A673 (cell line): ENCODE results near the gene MGARP. TPM values are rescaled to one million over a fixed set of nuclear protein-coding genes. Genes with fewer than 3 reads are reported as not detected.
A peak's percentile ranks its signal among the peaks of the same experiment; 100 is the strongest.

Source experiments
- BruUV-seq: library from RNA; stranded (reverse); fragments of 400-500 nt; replicated peaks from 2 replicates; lab custom pipeline; 2021; lab: Mats Ljungman, UMichigan
- CTCF ChIA-PET: fragments of 300-600 bp; sonication (Branson Sonifier 250); formaldehyde crosslinking; loops from one replicate; lab custom pipeline; 2022; ENCODE audit warnings: antibody characterized with exemption; lab: Charles Lee
- POLR2A ChIA-PET: fragments of 300-600 bp; sonication (Branson Sonifier 250); formaldehyde crosslinking; loops from one replicate; lab custom pipeline; 2022; ENCODE audit warnings: antibody characterized with exemption; ENCODE audit not compliant: low non-redundant PET; lab: Charles Lee
- DNase-seq: peaks from one replicate; pipeline ENCODE4 v3.0.0-alpha.2; 2015; ENCODE audit warnings: low spot score
- H3K27ac ChIP-seq: fragments of 200-600 bp; sonication (generic); 2 replicates; pipeline ENCODE4 v1.5.1; 2016; ENCODE audit warnings: mixed run types, low read depth, mild to moderate bottlenecking, mixed read lengths, antibody characterized with exemption, low read length; ENCODE audit not compliant: poor library complexity, severe bottlenecking
- H3K27me3 ChIP-seq: fragments of 200-600 bp; sonication (generic); replicated peaks from 2 replicates; pipeline ENCODE4 v1.6.1; 2017; ENCODE audit warnings: mixed run types, low read depth, mild to moderate bottlenecking, mixed read lengths, antibody characterized with exemption, low read length; ENCODE audit not compliant: insufficient read depth, poor library complexity
- H3K36me3 ChIP-seq: fragments of 200-600 bp; sonication (generic); 2 replicates; pipeline ENCODE4 v1.6.1; 2016; ENCODE audit warnings: mixed run types, mild to moderate bottlenecking, mixed read lengths, antibody characterized with exemption, low read length; ENCODE audit not compliant: insufficient read depth, poor library complexity, severe bottlenecking
- H3K4me1 ChIP-seq: fragments of 200-600 bp; sonication (generic); 2 replicates; pipeline ENCODE4 v1.6.1; 2017; ENCODE audit warnings: mixed run types, mild to moderate bottlenecking, mixed read lengths, antibody characterized with exemption, low read length; ENCODE audit not compliant: insufficient read depth, poor library complexity, severe bottlenecking
- H3K4me3 ChIP-seq: fragments of 200-600 bp; sonication (generic); 2 replicates; pipeline ENCODE4 v1.5.1; 2016; ENCODE audit warnings: low read depth, mixed run types, mild to moderate bottlenecking, mixed read lengths, low read length; ENCODE audit not compliant: poor library complexity, severe bottlenecking
- H3K9me3 ChIP-seq: fragments of 200-600 bp; sonication (generic); 2 replicates; pipeline ENCODE4 v1.6.1; 2016; ENCODE audit warnings: mixed run types, low read depth, mild to moderate bottlenecking, mixed read lengths, antibody characterized with exemption, low read length; ENCODE audit not compliant: poor library complexity, severe bottlenecking
- CTCF ChIP-seq: fragments of 300-800, 200-600 bp; sonication (generic); conservative IDR thresholded peaks from 2 replicates; pipeline ENCODE4 v1.5.1; 2017; ENCODE audit warnings: low read depth, mild to moderate bottlenecking, antibody characterized with exemption, low read length, moderate library complexity, mixed read lengths
- EZH2 ChIP-seq: fragments of 200-600 bp; sonication (generic); IDR thresholded peaks from 2 replicates; pipeline ENCODE4 v1.6.1; 2017; ENCODE audit warnings: borderline replicate concordance, low read depth, mild to moderate bottlenecking, mixed read lengths, antibody characterized with exemption, low read length; ENCODE audit not compliant: poor library complexity, severe bottlenecking
- intact Hi-C: fragments of 100-400 bp; cut with micrococcal nuclease; formaldehyde crosslinking; loops from one replicate; pipeline ENCODE4 v1.10.0; 2022; ENCODE audit not compliant: unreplicated experiment
- total RNA-seq: library from RNA; stranded (reverse); gene quantifications from 2 replicates; pipeline ENCODE4 v1.2.3, GENCODE V29; 2021

The MGARP gene
- total RNA-seq, 1 experiment from 2014 or later: 6.0 TPM

DNA sequence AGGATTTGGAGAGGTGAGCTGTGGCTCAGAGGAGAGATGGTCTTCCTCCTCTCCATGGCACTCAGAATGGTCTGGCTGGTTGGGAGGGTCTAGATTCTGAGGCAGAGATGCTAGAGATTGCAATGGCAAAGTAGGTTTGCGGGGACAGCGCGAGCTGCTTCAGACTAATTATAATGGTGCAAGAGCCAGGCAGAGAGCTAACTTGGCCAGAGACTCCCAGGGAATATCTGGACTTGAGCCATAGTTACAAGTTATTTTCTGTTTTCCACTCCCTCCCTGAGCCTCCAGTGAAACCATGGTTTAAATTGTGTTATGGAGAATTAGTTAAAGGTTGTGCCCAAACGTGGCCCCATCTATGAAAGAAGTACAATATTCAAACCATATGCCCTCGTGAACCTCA, 58.3 kb downstream of the MGARP start:
- no peaks in the 10 kb centered on the region for H3K9me3 ChIP-seq
- H3K27me3 ChIP-seq: no peaks in the 10 kb centered on the region
- no peak overlapping the region for H3K4me3 ChIP-seq
- TF ChIP-seq EZH2: no peak
- TF ChIP-seq CTCF: no peak
- DNase-seq: no peak
- H3K36me3 ChIP-seq: no peaks in the 10 kb centered on the region
- CTCF ChIA-PET: no interaction called here
- peaks cover 37% of the 10 kb centered on the region for H3K4me1 ChIP-seq
- H3K27ac ChIP-seq: peak overlapping the region; percentile 93
- no TSS peak for BruUV-seq
- intact Hi-C loops: no loop called here
- POLR2A ChIA-PET: no interaction called here

DNA sequence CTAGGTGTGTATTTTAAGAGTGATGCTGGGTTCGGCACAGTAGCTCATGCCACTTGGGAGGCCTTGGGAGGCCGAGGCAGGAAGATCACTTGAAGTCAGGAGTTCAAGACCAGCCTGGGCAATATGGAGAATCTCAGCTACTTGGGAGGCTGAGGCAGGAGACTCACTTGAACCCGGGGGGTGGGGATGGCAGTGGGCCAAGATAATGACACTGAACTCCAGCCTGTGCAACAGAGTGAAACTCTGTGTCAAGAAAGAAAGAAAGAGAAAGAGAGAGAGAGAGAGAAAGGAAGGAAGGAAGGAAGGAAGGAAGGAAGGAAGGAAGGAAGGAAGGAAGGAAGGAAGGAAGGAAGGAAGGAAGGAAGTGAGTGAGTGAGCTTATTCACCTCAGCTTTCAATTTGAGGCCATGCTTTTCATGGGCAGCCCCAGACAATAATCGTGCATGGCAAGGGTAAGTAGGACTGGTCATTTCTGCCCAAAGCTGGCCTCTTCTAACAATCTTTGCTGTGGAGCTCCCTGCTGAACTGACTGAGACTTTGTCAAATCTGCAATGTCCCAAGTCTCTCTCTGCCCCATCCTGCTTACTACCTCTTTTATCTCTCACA, 60.5 kb downstream of the MGARP start:
- ChIA-PET CTCF (interaction anchor here (0.6 to 1.2 kb wide), 2 partner anchors 13 to 200 kb away, joined by 4 to 8 read pairs; no protein-coding TSS in a partner anchor), POLR2A (no interaction called here)
- BruUV-seq: no TSS peak
- Histone ChIP-seq H3K36me3 (no peaks in the 10 kb centered on the region), H3K4me1 (peaks cover 52% of the 10 kb centered on the region), H3K4me3 (no peak overlapping the region), H3K27ac (peak overlapping the region; percentile 93), H3K9me3 (no peaks in the 10 kb centered on the region), H3K27me3 (no peaks in the 10 kb centered on the region)
- TF ChIP-seq CTCF: no peak
- TF ChIP-seq EZH2: no peak
- intact Hi-C loops: no loop called here
- peak; percentile 91 for DNase-seq

Other genes with a start within 250 kb of the MGARP start
- 42.4 and 46.1 TPM in 2 replicates for gene ELF2, start 103.0 kb downstream of the MGARP start, total RNA-seq
- gene NAA15, start 21.3 kb upstream of the MGARP start, total RNA-seq: 105 and 123 TPM in 2 replicates
- 116 and 117 TPM in 2 replicates for gene NDUFC1, start 22.3 kb upstream of the MGARP start, total RNA-seq
- 6.9 and 8.5 TPM in 2 replicates for gene RAB33B, start 173.9 kb upstream of the MGARP start, total RNA-seq